Measurements from ENCODE around the gene PLXNA1. TPM values are rescaled to one million over a fixed set of nuclear protein-coding genes. Genes with fewer than 3 reads are reported as not detected.
A peak's percentile ranks its signal among the peaks of the same experiment; 100 is the strongest.

The PLXNA1 gene
- 76.3 and 87.4 TPM in 2 replicates for total RNA-seq (2013; cell fraction: nucleolus; rRNA removed)
- total RNA-seq (2014; rRNA removed) (3.4 and 5.1 TPM in 2 replicates), total RNA-seq (2014; rRNA removed; fragmentation: Illumina TruSeq; extraction: Trizol) (2.6 TPM in 2 replicates), total RNA-seq (2021) (9.9 and 10.3 TPM in 2 replicates), polyA plus RNA-seq (2011; rRNA removed) (5.8 and 16.4 TPM in 2 replicates), polyA plus RNA-seq (2014; fragmentation: Illumina TruSeq; extraction: Trizol) (1.8 and 2.5 TPM in 2 replicates), polyA plus RNA-seq (2014; fragmentation: Nextera tagmentation; extraction: Ambion mirVana) (under 1 TPM; 0.03 to 0.15 TPM), polyA plus RNA-seq (2014; rRNA removed) (5.4 and 6.8 TPM in 2 replicates), polyA plus RNA-seq (2016; fragmentation: Nextera tagmentation; extraction: Ambion mirVana) (under 1 TPM; 0.79 to 0.95 TPM), polyA minus RNA-seq (2011; rRNA and poly(A)+ RNA removed) (31.7 and 34.5 TPM in 2 replicates), Bru-seq, nascent RNA (percentile 57 among the genes with signal in this experiment), BruChase-seq, experiment 1, labeled RNA remaining after a 6-hour chase (percentile 83 among the genes with signal in this experiment), BruChase-seq, experiment 2, labeled RNA remaining after a 2-hour chase (percentile 74 among the genes with signal in this experiment)
- polyA plus RNA-seq (2011; ENCODE audit: low read depth): 1.8 TPM
- 13.6 and 19.3 TPM in 2 replicates for polyA plus RNA-seq (2011; cell fraction: cytosol; rRNA removed)
- 104 and 110 TPM in 2 replicates for polyA plus RNA-seq (2011; cell fraction: nucleus; rRNA removed)
- polyA plus RNA-seq (2012): 6.5 and 6.7 TPM in 2 replicates
- 8.8 and 10.0 TPM in 2 replicates for polyA minus RNA-seq (2011; cell fraction: cytosol; rRNA and poly(A)+ RNA removed)
- 31.4 and 46.3 TPM in 2 replicates for polyA minus RNA-seq (2011; cell fraction: nucleus; rRNA and poly(A)+ RNA removed)
- long read RNA-seq, experiment 1, partial matches to known transcripts: 1 of 2 reads
- long read RNA-seq, experiment 1, other reads (novel, unspliced or antisense): 1 of 2 reads
- long read RNA-seq, experiment 2, partial matches to known transcripts: 0 of 3 reads
- long read RNA-seq, experiment 2, other reads (novel, unspliced or antisense): 3 of 3 reads

DNA sequence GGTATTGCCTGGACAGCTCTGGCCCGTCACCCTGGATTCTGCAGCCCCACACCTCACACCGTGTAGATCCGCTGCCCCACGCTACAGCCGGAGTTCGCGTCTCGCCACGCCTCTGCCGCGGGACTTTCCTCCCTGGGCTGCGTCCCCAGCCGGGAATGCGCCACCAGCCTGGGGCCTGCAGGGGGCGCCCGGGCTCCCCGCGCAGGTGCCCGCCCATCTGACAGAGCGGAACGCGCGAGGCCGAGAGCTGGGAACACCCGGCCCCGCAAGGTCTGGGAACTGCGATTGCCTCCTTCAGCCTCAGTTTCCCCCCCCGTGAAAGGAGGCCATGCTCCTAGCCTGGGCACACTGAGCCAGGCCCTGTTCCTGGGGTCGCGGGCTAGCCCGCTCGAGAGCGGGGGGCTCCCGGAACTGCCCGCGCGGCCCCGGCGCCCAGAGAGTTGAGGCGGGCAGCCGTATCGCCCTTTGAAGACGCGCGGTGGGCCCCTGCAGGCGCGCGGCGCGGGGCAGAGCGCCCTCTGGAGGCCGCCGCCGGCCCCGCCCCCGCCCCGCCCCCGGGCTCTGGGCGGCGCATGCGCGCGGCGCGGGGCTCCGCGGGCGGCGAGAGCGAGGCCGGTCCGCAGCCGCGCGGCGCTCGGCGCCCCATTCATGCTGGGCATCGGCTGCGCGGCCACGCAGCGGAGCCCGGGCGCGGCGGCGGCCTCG is at the start of gene PLXNA1:
Gene PLXNA1, plus strand, starts transcription at position 645 of the 705 bp plus-strand sequence. CDS start 5,479 bp downstream, outside the sequence.
- Histone ChIP-seq H3K27me3 (replicated peaks in 1 of 2; ENCODE audit: control insufficient read depth in 2 of 2, insufficient read depth in 2 of 2, low read length in 1 of 2) (no peaks in the 10 kb centered on the region), H2AFZ (ENCODE audit: control insufficient read depth, low read depth, low read length) (peak within 1 kb of the TSS; percentile 84), H3K4me1 (ENCODE audit: control insufficient read depth, insufficient read depth, low read length) (peaks cover 9% of the 10 kb centered on the region), H3K4me3 (peak within 1 kb of the TSS; percentile 71), H3K4me2 (ENCODE audit: control insufficient read depth, insufficient read depth) (peak within 1 kb of the TSS; percentile 98), H3K79me2 (ENCODE audit: control insufficient read depth, insufficient read depth, low read length) (no peaks in the 10 kb centered on the region; the same call in none of the 2 replicates), H4K20me1 (ENCODE audit: control insufficient read depth, insufficient read depth) (no peaks in the 10 kb centered on the region), H3K9ac (ENCODE audit: control insufficient read depth, insufficient read depth, low read length) (peak within 1 kb of the TSS; percentile 57), H3K9me3 (replicated peaks; ENCODE audit: control insufficient read depth, insufficient read depth, low read length) (no peaks in the 10 kb centered on the region; the same call in 2 of the 3 replicates), H3K36me3 (ENCODE audit: control insufficient read depth in 2 of 2, insufficient read depth in 2 of 2, low read length in 1 of 2) (no peaks in the 10 kb centered on the region), H3K27ac (ENCODE audit: control insufficient read depth, insufficient read depth) (peak within 1 kb of the TSS; percentile 67)
- in situ Hi-C loops (cut with MboI) (no loop called here), intact Hi-C loops (cut with micrococcal nuclease; ENCODE audit: unreplicated experiment) (loop anchor here (1.0 to 10.0 kb wide), 7 partner anchors 20 to 562 kb away; no protein-coding TSS in a partner anchor)
- DNase-seq (ENCODE audit: low read depth, low spot score) (peak; percentile 44), FAIRE-seq (no peak), ATAC-seq (peak; percentile 83)
- SMC1A ChIA-PET (ENCODE audit: uncharacterized antibody, unreplicated experiment): interaction anchor here (0.8 to 1.0 kb wide), 3 partner anchors 20 to 230 kb away, joined by 3 to 6 read pairs (median 3); no protein-coding TSS in a partner anchor
- RAD21 ChIA-PET (ENCODE audit: unreplicated experiment): interaction anchor here (1.0 to 3.7 kb wide), 4 partner anchors 45 to 235 kb away, joined by 3 to 36 read pairs (median 4); no protein-coding TSS in a partner anchor
- WGBS (ENCODE audit: insufficient coverage, insufficient replicate concordance, low lambda C conversion rate, missing lambda C conversion rate): under 1% methylated on average over 40 of the region's 89 CpGs
- no TSS peak for BruUV-seq (replicated peaks)
- POLR2A ChIA-PET: interaction anchor here (0.6 to 2.0 kb wide), 3 partner anchors 27 to 304 kb away, joined by 3 to 5 read pairs (median 3); no protein-coding TSS in a partner anchor
- CTCF ChIA-PET: interaction anchor here (0.6 to 4.5 kb wide), 17 partner anchors 9 to 280 kb away, joined by 3 to 45 read pairs (median 4); no protein-coding TSS in a partner anchor
- TF ChIP-seq PAX5 (IDR thresholded peaks at IDR 0.05; ENCODE audit: borderline replicate concordance, low read depth, low read length): peak; percentile 73; the same call in 1 of the 2 replicates
- TF ChIP-seq, protein P1, sequence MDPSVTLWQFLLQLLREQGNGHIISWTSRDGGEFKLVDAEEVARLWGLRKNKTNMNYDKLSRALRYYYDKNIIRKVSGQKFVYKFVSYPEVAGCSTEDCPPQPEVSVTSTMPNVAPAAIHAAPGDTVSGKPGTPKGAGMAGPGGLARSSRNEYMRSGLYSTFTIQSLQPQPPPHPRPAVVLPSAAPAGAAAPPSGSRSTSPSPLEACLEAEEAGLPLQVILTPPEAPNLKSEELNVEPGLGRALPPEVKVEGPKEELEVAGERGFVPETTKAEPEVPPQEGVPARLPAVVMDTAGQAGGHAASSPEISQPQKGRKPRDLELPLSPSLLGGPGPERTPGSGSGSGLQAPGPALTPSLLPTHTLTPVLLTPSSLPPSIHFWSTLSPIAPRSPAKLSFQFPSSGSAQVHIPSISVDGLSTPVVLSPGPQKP (IDR thresholded peaks at IDR 0.05; ENCODE audit: low read depth, low read length): no peak
- 0 out of 2 replicates have a peak, but pooled peaks have one; percentile 36 for TF ChIP-seq RCOR1 (conservative IDR thresholded peaks at IDR 0.05; ENCODE audit: low read depth, low read length)
- TF ChIP-seq, protein P2, sequence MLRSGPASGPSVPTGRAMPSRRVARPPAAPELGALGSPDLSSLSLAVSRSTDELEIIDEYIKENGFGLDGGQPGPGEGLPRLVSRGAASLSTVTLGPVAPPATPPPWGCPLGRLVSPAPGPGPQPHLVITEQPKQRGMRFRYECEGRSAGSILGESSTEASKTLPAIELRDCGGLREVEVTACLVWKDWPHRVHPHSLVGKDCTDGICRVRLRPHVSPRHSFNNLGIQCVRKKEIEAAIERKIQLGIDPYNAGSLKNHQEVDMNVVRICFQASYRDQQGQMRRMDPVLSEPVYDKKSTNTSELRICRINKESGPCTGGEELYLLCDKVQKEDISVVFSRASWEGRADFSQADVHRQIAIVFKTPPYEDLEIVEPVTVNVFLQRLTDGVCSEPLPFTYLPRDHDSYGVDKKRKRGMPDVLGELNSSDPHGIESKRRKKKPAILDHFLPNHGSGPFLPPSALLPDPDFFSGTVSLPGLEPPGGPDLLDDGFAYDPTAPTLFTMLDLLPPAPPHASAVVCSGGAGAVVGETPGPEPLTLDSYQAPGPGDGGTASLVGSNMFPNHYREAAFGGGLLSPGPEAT (IDR thresholded peaks at IDR 0.05; ENCODE audit: low read depth): peak; percentile 75; the same call in 1 of the 2 replicates
- TF ChIP-seq IKZF1 (conservative IDR thresholded peaks at IDR 0.05): peak; percentile 90
- TF ChIP-seq TCF12 (IDR thresholded peaks at IDR 0.05; ENCODE audit: low read depth, low read length): peak; percentile 87; the same call in 1 of the 2 replicates
- no peak for TF ChIP-seq ESRRA (IDR thresholded peaks at IDR 0.05; ENCODE audit: low read length)
- peak; percentile 70; the same call in 1 of the 2 replicates for TF ChIP-seq NBN (IDR thresholded peaks at IDR 0.05)
- TF ChIP-seq, protein P3, sequence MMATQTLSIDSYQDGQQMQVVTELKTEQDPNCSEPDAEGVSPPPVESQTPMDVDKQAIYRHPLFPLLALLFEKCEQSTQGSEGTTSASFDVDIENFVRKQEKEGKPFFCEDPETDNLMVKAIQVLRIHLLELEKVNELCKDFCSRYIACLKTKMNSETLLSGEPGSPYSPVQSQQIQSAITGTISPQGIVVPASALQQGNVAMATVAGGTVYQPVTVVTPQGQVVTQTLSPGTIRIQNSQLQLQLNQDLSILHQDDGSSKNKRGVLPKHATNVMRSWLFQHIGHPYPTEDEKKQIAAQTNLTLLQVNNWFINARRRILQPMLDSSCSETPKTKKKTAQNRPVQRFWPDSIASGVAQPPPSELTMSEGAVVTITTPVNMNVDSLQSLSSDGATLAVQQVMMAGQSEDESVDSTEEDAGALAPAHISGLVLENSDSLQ (IDR thresholded peaks at IDR 0.05): peak; percentile 36; the same call in 1 of the 2 replicates
- TF ChIP-seq POLR2AphosphoS5 (IDR thresholded peaks at IDR 0.05; ENCODE audit: low read length): 0 out of 2 replicates have a peak, but pooled peaks have one; percentile 15
- TF ChIP-seq TCF3 (IDR thresholded peaks at IDR 0.05; ENCODE audit: borderline replicate concordance, insufficient read depth, low read depth, low read length): peak; percentile 89
- TF ChIP-seq, protein P4, sequence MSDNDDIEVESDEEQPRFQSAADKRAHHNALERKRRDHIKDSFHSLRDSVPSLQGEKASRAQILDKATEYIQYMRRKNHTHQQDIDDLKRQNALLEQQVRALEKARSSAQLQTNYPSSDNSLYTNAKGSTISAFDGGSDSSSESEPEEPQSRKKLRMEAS (IDR thresholded peaks at IDR 0.05; ENCODE audit: low read depth, low read length): peak; percentile 76
- TF ChIP-seq NFYA (IDR thresholded peaks at IDR 0.05; ENCODE audit: borderline replicate concordance, low read depth, low read length): no peak
- TF ChIP-seq ZNF207 (IDR thresholded peaks at IDR 0.05; ENCODE audit: borderline replicate concordance): peak; percentile 92
- peak; percentile 49 for TF ChIP-seq YY1 (IDR thresholded peaks at IDR 0.05; ENCODE audit: low read depth, low read length)
